Liver (tissue), 3 donors: ENCODE results near the gene KCNK18.

Source experiments
- FOXA1 ChIP-seq: IDR thresholded peaks from 2 replicates; pipeline ENCODE4 v1.6.1; 2016; ENCODE audit warnings: antibody characterized with exemption
- JUND ChIP-seq, 2 donors: IDR thresholded peaks; 2 replicates each; pipeline ENCODE4 v1.6.1; 2016; ENCODE audit warnings: antibody characterized with exemption in 2 of 2
- RAD21 ChIP-seq, 2 donors: IDR thresholded peaks; 2 replicates each; pipeline ENCODE4 v1.6.1; 2016; ENCODE audit warnings: antibody characterized with exemption in 2 of 2, mild to moderate bottlenecking in 2 of 2
- TF ChIP-seq, protein P1 (sequence below): fragments of 150-350 bp; IDR thresholded peaks from 2 replicates; pipeline ENCODE4 v1.5.1; 2017; ENCODE audit warnings: improper control_type of control experiment, low read depth, low read length; ENCODE audit not compliant: missing input control
- donor health status: healthy.
- donor health status: healthy.

- TF ChIP-seq, protein P1, sequence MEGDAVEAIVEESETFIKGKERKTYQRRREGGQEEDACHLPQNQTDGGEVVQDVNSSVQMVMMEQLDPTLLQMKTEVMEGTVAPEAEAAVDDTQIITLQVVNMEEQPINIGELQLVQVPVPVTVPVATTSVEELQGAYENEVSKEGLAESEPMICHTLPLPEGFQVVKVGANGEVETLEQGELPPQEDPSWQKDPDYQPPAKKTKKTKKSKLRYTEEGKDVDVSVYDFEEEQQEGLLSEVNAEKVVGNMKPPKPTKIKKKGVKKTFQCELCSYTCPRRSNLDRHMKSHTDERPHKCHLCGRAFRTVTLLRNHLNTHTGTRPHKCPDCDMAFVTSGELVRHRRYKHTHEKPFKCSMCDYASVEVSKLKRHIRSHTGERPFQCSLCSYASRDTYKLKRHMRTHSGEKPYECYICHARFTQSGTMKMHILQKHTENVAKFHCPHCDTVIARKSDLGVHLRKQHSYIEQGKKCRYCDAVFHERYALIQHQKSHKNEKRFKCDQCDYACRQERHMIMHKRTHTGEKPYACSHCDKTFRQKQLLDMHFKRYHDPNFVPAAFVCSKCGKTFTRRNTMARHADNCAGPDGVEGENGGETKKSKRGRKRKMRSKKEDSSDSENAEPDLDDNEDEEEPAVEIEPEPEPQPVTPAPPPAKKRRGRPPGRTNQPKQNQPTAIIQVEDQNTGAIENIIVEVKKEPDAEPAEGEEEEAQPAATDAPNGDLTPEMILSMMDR = peak; percentile 100
- TF ChIP-seq FOXA1 = no peak
- TF ChIP-seq RAD21 (IDR thresholded peaks at IDR 0.05) = peak; percentile 88 to 95
- no peak for TF ChIP-seq JUND (IDR thresholded peaks at IDR 0.05)
These were observed 19.4 kb downstream of the KCNK18 start for GRCh38 chr10:117216611-117217195.
